Lower leg skin (tissue), 4 donors: Measurements from ENCODE around the gene FUT8. TPM values are rescaled to one million over a fixed set of nuclear protein-coding genes. Genes with fewer than 3 reads are reported as not detected.

ENCODE experiments used
- DNase-seq, 2 donors: peaks; one replicate each; pipeline ENCODE4 v3.0.0-alpha.2; 2019; ENCODE audit warnings: low spot score in 2 of 2
- H3K4me3 ChIP-seq: fragments of 200-600 bp; sonication (generic); 2 replicates; pipeline ENCODE4 v1.5.1; 2017; ENCODE audit warnings: mild to moderate bottlenecking, low read depth; ENCODE audit not compliant: poor library complexity, severe bottlenecking
- CTCF ChIP-seq, 3 donors: fragments of 450-650 bp; IDR thresholded peaks; one replicate each; pipeline ENCODE4 v1.5.1; 2016; ENCODE audit warnings: antibody characterized with exemption in 3 of 3, mild to moderate bottlenecking in 3 of 3, moderate library complexity in 2 of 3
- POLR2A ChIP-seq, 2 donors: fragments of 450-650 bp; IDR thresholded peaks; one replicate each; pipeline ENCODE4 v1.6.1; 2016 to 2017; ENCODE audit warnings: antibody characterized with exemption in 2 of 2, mild to moderate bottlenecking in 1 of 2, moderate library complexity in 1 of 2
- WGBS, 2 donors: methylation state at CpG; one replicate each; pipeline ENCODE4 v1.1.5; 2018; 5-methylcytosine and 5-hydroxymethylcytosine counted together
- intact Hi-C: fragments of 100-400 bp; cut with DNase I; formaldehyde crosslinking; loops from one replicate; pipeline ENCODE4 v1.15.0; 2023; ENCODE audit warnings: low total_unique reads
- total RNA-seq, 4 donors: library from RNA; depleted of rRNA; stranded (reverse); fragments of >200 nt; gene quantifications; one replicate each; pipeline ENCODE4 v1.1.0, GENCODE V29; 2016

The FUT8 gene
- total RNA-seq, 4 donors from 2014 or later = 17.9 to 28.0 (median 25.2) TPM

- WGBS, 2 donors = 93 to 95% methylated on average over 5 of the region's 5 CpGs
- TF ChIP-seq CTCF (IDR thresholded peaks at IDR 0.05) (no peak), POLR2A (IDR thresholded peaks at IDR 0.05) (no peak)
- intact Hi-C loops = no loop called here
- H3K4me3 ChIP-seq = no peak overlapping the region
- DNase-seq = no peak
These were observed 340.5 kb downstream of the FUT8 start for GRCh38 chr14:65753061-65753460.

DNA sequence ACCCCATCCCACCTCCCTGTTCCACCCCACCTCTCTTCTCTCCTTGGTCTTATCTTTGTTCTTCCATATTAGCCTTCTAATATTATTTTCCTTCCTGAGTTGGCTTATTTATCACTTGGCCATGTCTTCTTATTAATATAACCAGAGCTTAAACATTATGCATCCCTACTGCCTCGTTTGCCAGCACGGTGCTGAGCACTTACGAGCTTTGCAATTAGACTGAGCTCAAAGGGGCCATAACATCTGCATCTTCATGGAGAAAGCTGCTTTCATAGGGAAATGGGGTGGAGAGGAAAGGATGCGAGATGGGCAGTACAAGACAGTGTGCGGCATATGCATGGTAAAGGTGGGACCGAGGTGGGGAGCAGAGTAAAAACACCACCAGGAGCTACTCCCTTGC lies 342.8 kb downstream of the FUT8 start:
- intact Hi-C loops = no loop called here
- H3K4me3 ChIP-seq = no peak overlapping the region
- WGBS, 2 donors = 83 to 89% methylated on average over 6 of the region's 6 CpGs
- TF ChIP-seq CTCF (IDR thresholded peaks at IDR 0.05) (no peak), POLR2A (IDR thresholded peaks at IDR 0.05) (no peak)
- no peak for DNase-seq

DNA sequence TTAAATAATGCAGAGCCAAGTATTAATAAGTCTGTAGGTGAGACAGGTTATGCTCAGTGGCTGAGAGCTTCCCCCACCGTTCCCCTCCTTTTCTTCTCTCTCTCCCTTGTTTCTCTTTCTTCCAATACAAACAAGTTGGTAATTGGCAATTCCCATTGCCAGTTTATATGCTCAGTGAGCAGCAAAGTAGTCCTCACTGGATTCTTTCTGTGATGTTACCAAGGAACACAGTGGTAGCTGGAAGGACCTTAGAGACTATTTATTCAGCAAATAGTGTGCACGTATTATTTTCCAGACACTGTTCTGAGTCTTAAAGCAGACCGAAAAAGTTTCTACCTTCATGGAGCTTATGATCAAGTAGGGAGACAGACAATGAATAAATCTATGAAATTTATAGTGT lies 344.4 kb downstream of the FUT8 start:
- no peak for TF ChIP-seq POLR2A (IDR thresholded peaks at IDR 0.05)
- no peak for TF ChIP-seq CTCF (IDR thresholded peaks at IDR 0.05)
- intact Hi-C loops = no loop called here
- DNase-seq = no peak
- 71 to 80% methylated on average over 3 of the region's 3 CpGs for WGBS, 2 donors
- H3K4me3 ChIP-seq = no peak overlapping the region

DNA sequence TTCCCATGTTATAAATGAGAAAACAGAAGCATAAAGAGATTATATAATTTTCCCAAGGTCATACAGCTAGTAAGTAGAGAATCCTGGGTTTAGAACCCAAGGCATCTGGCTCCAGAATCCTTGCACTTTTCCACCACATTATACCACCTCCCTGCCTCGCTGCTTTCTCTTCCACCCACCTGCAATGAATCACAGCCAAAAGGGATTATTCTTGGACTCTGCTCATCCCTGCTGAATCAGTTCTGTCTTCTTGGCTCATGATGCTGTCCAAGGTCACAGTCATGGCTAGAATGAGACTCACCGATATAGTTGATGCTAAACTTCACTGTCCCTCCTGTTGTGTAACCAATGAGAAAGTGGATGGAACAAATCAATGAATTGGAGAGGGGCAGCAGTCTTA lies 356.6 kb downstream of the FUT8 start:
- DNase-seq = no peak
- no peak overlapping the region for H3K4me3 ChIP-seq
- 76 to 84% methylated on average over 2 of the region's 2 CpGs for WGBS, 2 donors
- intact Hi-C loops = no loop called here
- TF ChIP-seq POLR2A (IDR thresholded peaks at IDR 0.05) = no peak
- no peak for TF ChIP-seq CTCF (IDR thresholded peaks at IDR 0.05)

DNA sequence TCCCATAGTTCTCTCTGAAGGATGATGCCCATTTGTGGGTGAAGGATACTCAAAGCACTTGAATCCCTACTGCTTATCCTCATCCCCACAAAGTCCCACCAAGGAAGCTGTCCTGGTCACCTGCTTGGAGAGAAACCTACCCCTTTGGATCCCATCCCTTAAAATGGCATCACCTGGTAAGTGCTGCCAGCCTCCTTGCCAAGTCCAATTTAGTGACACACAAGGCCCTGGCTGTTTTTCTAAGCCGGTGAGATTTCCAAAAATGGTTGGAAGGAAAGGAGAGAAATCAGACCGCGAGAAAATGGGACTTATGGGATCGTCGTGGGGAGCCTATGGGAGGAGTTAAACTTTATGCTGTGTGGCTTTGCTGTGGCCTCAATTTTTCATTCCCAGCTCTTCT lies 358.2 kb downstream of the FUT8 start:
- WGBS, 2 donors = 76% methylated on average over 5 of the region's 5 CpGs
- intact Hi-C loops = no loop called here
- DNase-seq = no peak
- TF ChIP-seq POLR2A (IDR thresholded peaks at IDR 0.05) = no peak
- TF ChIP-seq CTCF (IDR thresholded peaks at IDR 0.05) = no peak
- H3K4me3 ChIP-seq = no peak overlapping the region

GRCh38 chr14:65771271-65771670 lies 358.7 kb downstream of the FUT8 start:
- H3K4me3 ChIP-seq = no peak overlapping the region
- WGBS, 2 donors = 91 to 94% methylated on average over 3 of the region's 3 CpGs
- intact Hi-C loops = no loop called here
- no peak for DNase-seq
- TF ChIP-seq POLR2A (IDR thresholded peaks at IDR 0.05) (no peak), CTCF (IDR thresholded peaks at IDR 0.05) (no peak)
